Mesendoderm (in vitro differentiated cells): ENCODE data around the gene ITIH3.

ENCODE experiments used
- DNase-seq: peaks from one replicate; pipeline ENCODE4 v3.0.0; 2013
- H2AK5ac ChIP-seq: 2 replicates; pipeline ENCODE4 v1.6.1; 2013; ENCODE audit warnings: low read length, inconsistent platforms
- H2BK120ac ChIP-seq: 2 replicates; pipeline ENCODE4 v1.6.1; 2013; ENCODE audit warnings: low read depth, mild to moderate bottlenecking, low read length, moderate library complexity, mixed read lengths
- H2BK15ac ChIP-seq: replicated peaks from 2 replicates; pipeline ENCODE4 v1.6.1; 2013; ENCODE audit warnings: low read depth, mild to moderate bottlenecking, moderate library complexity
- H2BK5ac ChIP-seq: 2 replicates; pipeline ENCODE4 v1.6.1; 2013; ENCODE audit warnings: low read length, inconsistent platforms
- H3K18ac ChIP-seq: 2 replicates; pipeline ENCODE4 v1.6.1; 2013; ENCODE audit warnings: mild to moderate bottlenecking, low read length, mixed read lengths
- H3K23ac ChIP-seq: one replicate; pipeline ENCODE4 v1.6.1; 2013; ENCODE audit warnings: low read length
- H3K27ac ChIP-seq: 2 replicates; pipeline ENCODE4 v1.5.1; 2013; ENCODE audit warnings: low read depth, mild to moderate bottlenecking, inconsistent platforms, low read length, moderate library complexity
- H3K27me3 ChIP-seq: 2 replicates; pipeline ENCODE4 v1.6.1; 2013; ENCODE audit warnings: low read length, control low read depth, mild to moderate bottlenecking, inconsistent platforms; ENCODE audit not compliant: insufficient read depth, poor library complexity
- H3K36me3 ChIP-seq: 2 replicates; pipeline ENCODE4 v1.6.1; 2013; ENCODE audit warnings: low read length, inconsistent platforms; ENCODE audit not compliant: control insufficient read depth, insufficient read depth
- H3K4ac ChIP-seq: one replicate; pipeline ENCODE4 v1.6.1; 2013; ENCODE audit warnings: low read depth, mild to moderate bottlenecking, low read length, moderate library complexity
- H3K4me1 ChIP-seq: 2 replicates; pipeline ENCODE4 v1.6.1; 2013; ENCODE audit warnings: low read depth, low read length, inconsistent platforms; ENCODE audit not compliant: control insufficient read depth
- H3K4me2 ChIP-seq: 2 replicates; pipeline ENCODE4 v1.6.1; 2013; ENCODE audit warnings: low read length
- H3K4me3 ChIP-seq: 2 replicates; pipeline ENCODE4 v1.5.1; 2013; ENCODE audit warnings: mild to moderate bottlenecking, low read length
- H3K56ac ChIP-seq: one replicate; pipeline ENCODE4 v1.6.1; 2013; ENCODE audit warnings: low read length
- H3K79me1 ChIP-seq: 2 replicates; pipeline ENCODE4 v1.6.1; 2013; ENCODE audit warnings: low read length, inconsistent platforms
- H3K79me2 ChIP-seq: 2 replicates; pipeline ENCODE4 v1.6.1; 2013; ENCODE audit warnings: mild to moderate bottlenecking, low read length; ENCODE audit not compliant: control insufficient read depth, insufficient read depth
- H3K9ac ChIP-seq: 2 replicates; pipeline ENCODE4 v1.6.1; 2013; ENCODE audit warnings: low read length, inconsistent platforms
- H4K5ac ChIP-seq: one replicate; pipeline ENCODE4 v1.6.1; 2013; ENCODE audit warnings: low read length
- H4K8ac ChIP-seq: one replicate; pipeline ENCODE4 v1.6.1; 2013; ENCODE audit warnings: low read depth, mild to moderate bottlenecking, control low read depth, low read length, moderate library complexity
- WGBS: extraction: QIAGEN DNeasy Blood & Tissue Kit; methylation state at CpG from one replicate; pipeline ENCODE4 v1.1.7; 2013; ENCODE audit warnings: low lambda C conversion rate, missing lambda C conversion rate; ENCODE audit not compliant: insufficient coverage; ENCODE audit errors: extremely low coverage; 5-methylcytosine and 5-hydroxymethylcytosine counted together

ITIH3 gene

GRCh38 chr3:52829906-52830463 lies 35.4 kb downstream of the ITIH3 start:
- Histone ChIP-seq H2AK5ac (no peak overlapping the region), H3K4ac (no peak overlapping the region), H3K36me3 (no peaks in the 10 kb centered on the region), H3K27ac (no peak overlapping the region), H3K4me1 (no peaks in the 10 kb centered on the region), H3K4me2 (no peak overlapping the region), H3K9ac (no peak overlapping the region), H3K23ac (no peak overlapping the region), H3K56ac (no peak overlapping the region), H4K8ac (no peak overlapping the region), H2BK5ac (no peak overlapping the region), H4K5ac (no peak overlapping the region), H3K79me2 (no peaks in the 10 kb centered on the region), H3K27me3 (no peaks in the 10 kb centered on the region), H2BK120ac (no peak overlapping the region), H3K79me1 (no peaks in the 10 kb centered on the region), H3K4me3 (no peak overlapping the region), H3K18ac (no peak overlapping the region), H2BK15ac (no peak overlapping the region)
- DNase-seq, result no peak
- WGBS, result no CpG with 5 or more reads among the region's 10 CpGs

DNA sequence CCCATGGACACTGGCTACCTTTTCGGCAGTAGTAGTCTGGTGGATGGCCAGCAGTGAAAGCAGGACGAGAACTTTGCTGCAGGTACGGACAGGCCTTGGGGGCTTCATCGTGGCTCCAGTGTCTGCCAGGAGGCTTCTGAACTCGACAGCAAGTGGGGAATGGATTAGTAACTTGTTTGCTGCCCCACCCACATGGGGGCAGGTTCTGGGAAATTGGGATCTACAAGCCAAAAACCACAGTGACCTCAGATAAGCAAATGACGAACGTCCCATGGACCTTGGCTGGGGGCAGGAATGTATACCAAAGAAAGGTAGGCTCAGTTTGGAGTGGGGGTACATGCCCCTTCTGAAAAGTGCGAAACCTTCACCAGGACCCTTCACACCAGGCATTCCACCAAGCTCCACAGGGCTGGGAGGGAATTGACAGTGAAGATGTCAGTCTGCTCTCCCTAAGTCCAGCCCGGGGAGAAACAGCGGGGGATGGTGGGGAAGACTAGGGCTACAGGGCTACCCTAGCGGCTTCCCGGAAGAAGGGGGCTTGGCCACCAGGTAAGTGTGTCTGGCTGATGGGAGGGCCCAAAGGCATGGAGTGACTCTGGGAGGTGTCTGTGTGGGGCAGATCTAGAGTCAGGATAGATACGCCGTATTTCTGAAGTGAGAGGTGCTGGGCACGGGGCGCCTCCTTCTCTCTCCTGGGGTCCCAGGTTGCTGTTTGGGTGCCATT lies 36.1 kb downstream of the ITIH3 start, which contains the start of gene ITIH4:
Gene ITIH4 (minus strand): TSS at position 138 of the 724 bp plus-strand sequence. CDS start 30 bp downstream, at position 108.
- Histone ChIP-seq H3K4me3 (no peak within 1 kb of the TSS), H3K79me2 (no peaks in the 10 kb centered on the region), H3K27ac (no peak within 1 kb of the TSS), H3K4ac (no peak within 1 kb of the TSS), H2AK5ac (no peak within 1 kb of the TSS), H2BK15ac (no peak within 1 kb of the TSS), H3K9ac (no peak within 1 kb of the TSS), H4K5ac (no peak within 1 kb of the TSS), H3K36me3 (no peaks in the 10 kb centered on the region), H3K18ac (no peak within 1 kb of the TSS), H3K4me2 (no peak within 1 kb of the TSS), H2BK120ac (no peak within 1 kb of the TSS), H3K56ac (no peak within 1 kb of the TSS), H3K23ac (no peak within 1 kb of the TSS), H3K79me1 (no peaks in the 10 kb centered on the region), H2BK5ac (no peak within 1 kb of the TSS), H3K27me3 (no peaks in the 10 kb centered on the region), H4K8ac (no peak within 1 kb of the TSS), H3K4me1 (no peaks in the 10 kb centered on the region)
- DNase-seq, result no peak
- WGBS, result no CpG with 5 or more reads among the region's 16 CpGs

- no peak overlapping the region for H3K18ac ChIP-seq
- no peak overlapping the region for H3K4me2 ChIP-seq
- H3K4ac ChIP-seq, result no peak overlapping the region
- no peak overlapping the region for H4K5ac ChIP-seq
- no peak overlapping the region for H2BK120ac ChIP-seq
- H3K27me3 ChIP-seq, result no peaks in the 10 kb centered on the region
- no peak overlapping the region for H3K56ac ChIP-seq
- no peak for DNase-seq
- H3K4me1 ChIP-seq, result no peaks in the 10 kb centered on the region
- no peaks in the 10 kb centered on the region for H3K36me3 ChIP-seq
- no peak overlapping the region for H3K9ac ChIP-seq
- no peaks in the 10 kb centered on the region for H3K79me2 ChIP-seq
- no peak overlapping the region for H4K8ac ChIP-seq
- WGBS, result no CpG with 5 or more reads among the region's 21 CpGs
- no peak overlapping the region for H3K23ac ChIP-seq
- no peak overlapping the region for H3K4me3 ChIP-seq
- H3K27ac ChIP-seq, result no peak overlapping the region
- no peak overlapping the region for H2AK5ac ChIP-seq
- H2BK15ac ChIP-seq, result no peak overlapping the region
- H2BK5ac ChIP-seq, result no peak overlapping the region
- H3K79me1 ChIP-seq, result no peaks in the 10 kb centered on the region
Observed at GRCh38 chr3:52831500-52832301, 37.1 kb downstream of the ITIH3 start.

DNA sequence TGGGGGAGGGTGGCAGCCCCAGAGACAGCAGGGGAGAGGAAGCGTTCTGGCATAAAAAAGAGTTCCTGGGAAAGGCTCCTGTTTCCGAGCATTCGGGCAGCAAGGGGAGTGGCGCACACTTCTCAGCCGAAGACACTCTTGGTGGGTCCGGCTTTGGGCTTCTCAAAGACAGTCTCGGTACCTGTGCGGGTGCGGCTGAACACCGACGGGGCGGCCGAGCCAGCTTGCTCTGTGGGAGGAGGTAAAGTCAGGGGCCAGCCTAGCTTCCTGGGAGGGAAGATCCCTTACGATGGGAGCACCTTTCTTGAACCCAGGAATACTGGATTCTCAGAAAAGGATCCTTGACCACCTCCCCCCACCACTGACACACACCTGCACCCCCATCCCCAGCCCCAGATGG lies 38.6 kb downstream of the ITIH3 start:
- Histone ChIP-seq H3K27ac (no peak overlapping the region), H2BK120ac (no peak overlapping the region), H3K4me1 (no peaks in the 10 kb centered on the region), H4K8ac (no peak overlapping the region), H3K4me3 (no peak overlapping the region), H3K27me3 (no peaks in the 10 kb centered on the region), H3K23ac (no peak overlapping the region), H4K5ac (no peak overlapping the region), H3K36me3 (no peaks in the 10 kb centered on the region), H3K79me1 (no peaks in the 10 kb centered on the region), H2BK5ac (no peak overlapping the region), H2AK5ac (no peak overlapping the region), H3K4ac (no peak overlapping the region), H3K18ac (no peak overlapping the region), H3K9ac (no peak overlapping the region), H3K56ac (no peak overlapping the region), H3K4me2 (no peak overlapping the region), H2BK15ac (no peak overlapping the region), H3K79me2 (no peaks in the 10 kb centered on the region)
- WGBS, result no CpG with 5 or more reads among the region's 14 CpGs
- no peak for DNase-seq

DNA sequence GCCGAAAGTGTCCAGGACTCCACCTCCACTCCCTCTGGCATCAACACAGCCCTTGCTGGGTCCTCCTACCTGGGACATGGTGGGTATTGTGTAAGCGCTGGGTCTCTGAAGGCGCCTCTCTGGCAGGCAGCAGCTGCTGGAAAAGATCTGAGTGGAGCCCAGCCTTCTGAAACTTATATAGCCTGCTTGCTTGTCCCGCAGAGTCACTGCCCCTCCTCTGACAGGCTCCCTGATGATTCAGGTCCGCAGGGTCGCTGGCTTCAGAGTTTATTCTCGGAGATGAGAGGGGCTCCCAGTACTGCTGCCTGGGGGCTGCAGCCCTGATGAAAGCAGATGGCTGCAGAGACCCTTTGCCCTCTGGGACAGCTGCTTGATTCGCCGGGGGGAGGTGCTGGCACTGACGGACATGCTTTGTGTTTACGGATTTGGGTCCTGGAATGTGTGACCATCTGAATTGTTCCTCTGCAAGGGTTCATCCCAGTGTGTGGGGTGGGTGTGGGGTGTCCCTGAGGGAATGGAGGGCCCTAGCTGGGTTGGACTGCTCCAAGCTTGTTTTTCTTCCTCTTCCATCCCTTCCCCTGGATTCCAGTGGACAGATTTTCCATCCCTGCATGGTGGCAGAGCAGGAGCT lies 40.4 kb downstream of the ITIH3 start, which contains the start of gene MUSTN1:
Gene MUSTN1 (minus strand): TSS at position 149 of the 631 bp plus-strand sequence. CDS start 71 bp downstream, at position 78.
- Histone ChIP-seq H3K4ac (no peak within 1 kb of the TSS), H3K9ac (no peak within 1 kb of the TSS), H3K79me2 (no peaks in the 10 kb centered on the region), H3K79me1 (no peaks in the 10 kb centered on the region), H2BK5ac (no peak within 1 kb of the TSS), H3K36me3 (no peaks in the 10 kb centered on the region), H3K56ac (no peak within 1 kb of the TSS), H3K23ac (no peak within 1 kb of the TSS), H3K18ac (no peak within 1 kb of the TSS), H3K27ac (no peak within 1 kb of the TSS), H4K5ac (no peak within 1 kb of the TSS), H2BK120ac (no peak within 1 kb of the TSS), H4K8ac (no peak within 1 kb of the TSS), H2AK5ac (no peak within 1 kb of the TSS), H3K27me3 (no peaks in the 10 kb centered on the region), H3K4me2 (no peak within 1 kb of the TSS), H3K4me3 (no peak within 1 kb of the TSS), H2BK15ac (no peak within 1 kb of the TSS), H3K4me1 (no peaks in the 10 kb centered on the region)
- DNase-seq, result no peak
- no CpG with 5 or more reads among the region's 11 CpGs for WGBS
